Thoracic aorta (tissue), 2 donors: ENCODE results near the gene AHNAK2. TPM values are rescaled to one million over a fixed set of nuclear protein-coding genes. Genes with fewer than 3 reads are reported as not detected.

ENCODE experiments used
- ATAC-seq: fragments of 150-250 bp; one replicate; pipeline ENCODE4 v1.8.0; 2017; ENCODE audit warnings: low read depth; ENCODE audit not compliant: insufficient number of reproducible peaks, low FRiP score
- DNase-seq: peaks from one replicate; pipeline ENCODE4 v3.0.0-alpha.2; 2020; ENCODE audit warnings: low spot score
- H3K27ac ChIP-seq, 2 donors: fragments of 200-600 bp; sonication (generic); 1 replicate in 1 of 2; 2 replicates in 1 of 2; pipeline ENCODE4 v1.5.1; 2016; ENCODE audit warnings: mild to moderate bottlenecking in 2 of 2, moderate library complexity in 2 of 2
- H3K27me3 ChIP-seq: fragments of 200-600 bp; sonication (generic); replicated peaks from 2 replicates; pipeline ENCODE4 v1.6.0; 2016; ENCODE audit warnings: mild to moderate bottlenecking; ENCODE audit not compliant: insufficient read depth
- H3K36me3 ChIP-seq: fragments of 200-600 bp; sonication (generic); one replicate; pipeline ENCODE4 v1.5.1; 2016
- H3K4me1 ChIP-seq, 2 donors: fragments of 200-600 bp; sonication (generic); 1 replicate in 1 of 2; 2 replicates in 1 of 2; pipeline versions ENCODE4 v1.5.1 to v1.6.0; 2016; ENCODE audit warnings: low read depth in 2 of 2, mild to moderate bottlenecking in 1 of 2; ENCODE audit not compliant: control insufficient read depth in 1 of 2
- H3K4me3 ChIP-seq: fragments of 200-600 bp; sonication (generic); 2 replicates; pipeline ENCODE4 v1.5.1; 2016; ENCODE audit warnings: mild to moderate bottlenecking
- H3K9me3 ChIP-seq: fragments of 200-600 bp; sonication (generic); 2 replicates; pipeline ENCODE4 v1.5.1; 2016
- CTCF ChIP-seq: fragments of 200-600 bp; sonication (generic); IDR thresholded peaks from one replicate; pipeline ENCODE4 v1.5.1; 2019; ENCODE audit warnings: antibody characterized with exemption
- total RNA-seq, 2 donors: library from RNA; depleted of rRNA; stranded (reverse); fragments of >200 nt; gene quantifications; one replicate each; pipeline versions ENCODE4 v1.1.0 to v1.2.3, GENCODE V29; 2016

The AHNAK2 gene
- total RNA-seq, 2 donors from 2014 or later, result 22.6 to 47.8 TPM

DNA sequence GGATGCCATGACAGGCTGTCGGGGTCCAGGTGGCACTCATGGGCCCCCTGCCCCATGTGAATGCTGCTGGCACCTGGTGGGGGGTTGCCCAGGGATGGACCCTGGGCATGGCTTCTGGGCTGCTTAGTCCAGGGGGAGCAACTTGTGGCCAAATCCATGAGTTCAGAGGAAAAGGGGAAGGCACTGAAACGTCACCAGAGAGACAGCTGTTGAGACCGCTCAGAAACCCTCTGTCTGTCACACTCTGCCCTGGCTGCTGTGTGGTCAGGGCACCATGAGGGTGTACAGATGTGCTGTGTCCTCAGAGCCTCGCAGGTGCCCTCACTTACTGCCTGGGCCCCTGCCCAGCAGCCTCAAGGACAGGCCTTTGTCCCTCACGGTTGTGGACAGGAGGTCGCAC is 16.8 kb upstream of the AHNAK2 start:
- no peak overlapping the region for H3K27ac ChIP-seq
- ATAC-seq, result no peak
- H3K27me3 ChIP-seq, result no peaks in the 10 kb centered on the region
- no peak for TF ChIP-seq CTCF
- no peaks in the 10 kb centered on the region for H3K9me3 ChIP-seq
- H3K4me1 ChIP-seq, result no peaks in the 10 kb centered on the region
- H3K36me3 ChIP-seq, result peaks cover 7% of the 10 kb centered on the region
- H3K4me3 ChIP-seq, result no peak overlapping the region
- DNase-seq, result no peak

DNA sequence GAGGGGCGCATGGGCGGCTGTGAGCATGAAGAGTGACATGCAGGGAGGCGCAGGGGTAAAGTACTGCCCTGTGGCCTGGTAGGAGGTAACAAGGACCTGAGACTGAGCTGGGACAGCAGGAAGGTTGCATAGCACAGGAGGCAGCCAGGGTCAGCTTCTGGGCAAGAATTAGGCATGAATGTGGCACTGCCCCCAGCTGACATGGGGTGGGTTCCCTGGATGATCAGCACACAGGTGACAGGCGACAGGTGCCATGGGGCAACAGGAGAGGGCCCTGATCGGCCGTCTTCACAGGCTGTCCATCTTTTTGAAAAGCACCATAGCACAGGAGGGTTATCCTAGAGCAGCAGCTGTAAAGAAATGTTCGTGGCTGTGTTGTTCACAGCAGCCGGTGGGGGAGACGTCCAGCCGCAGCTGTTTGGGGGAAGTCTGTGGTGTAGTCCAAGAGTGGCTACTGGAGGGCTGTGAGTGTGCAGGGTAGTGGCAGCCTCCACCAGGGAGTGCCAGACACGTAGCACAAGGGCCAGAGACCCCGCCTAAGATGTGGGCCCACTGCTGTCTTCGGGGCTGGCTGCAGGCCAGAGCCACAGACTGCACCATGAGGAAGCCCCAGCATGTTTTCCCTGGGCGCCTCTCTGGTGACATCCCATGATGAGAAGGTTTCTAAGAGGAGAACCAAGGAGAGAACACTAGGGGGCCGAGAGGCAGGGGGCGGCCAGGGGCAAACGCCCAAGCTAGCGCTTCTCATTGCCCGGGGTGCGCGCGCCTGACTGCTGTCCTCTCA is 15.8 kb upstream of the AHNAK2 start:
- TF ChIP-seq CTCF, result no peak
- Histone ChIP-seq H3K9me3 (no peaks in the 10 kb centered on the region), H3K4me1 (no peaks in the 10 kb centered on the region), H3K27ac (no peak overlapping the region), H3K36me3 (peaks cover 7% of the 10 kb centered on the region), H3K4me3 (no peak overlapping the region), H3K27me3 (no peaks in the 10 kb centered on the region)
- DNase-seq (no peak), ATAC-seq (no peak)

DNA sequence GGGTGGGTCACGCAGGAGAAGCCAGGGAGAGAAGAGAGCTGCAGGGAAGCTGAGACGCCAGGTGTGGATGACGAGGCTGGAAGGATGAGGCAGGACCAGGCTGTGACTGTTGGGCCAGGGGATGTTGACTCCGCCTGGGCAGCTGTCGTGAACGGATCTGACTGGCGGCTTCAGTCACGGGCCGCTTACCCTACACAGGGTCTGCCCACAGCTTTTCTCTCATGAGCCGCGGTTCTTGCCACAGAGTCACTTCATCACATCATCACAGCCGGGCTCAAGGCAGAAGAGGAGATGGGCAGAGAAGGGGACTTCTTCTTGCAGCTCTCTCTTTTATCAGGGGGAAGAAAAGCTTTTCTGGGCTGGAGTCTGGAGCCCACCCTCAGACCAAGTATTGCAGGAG is 15.1 kb upstream of the AHNAK2 start:
- no peak for ATAC-seq
- Histone ChIP-seq H3K36me3 (peaks cover 7% of the 10 kb centered on the region), H3K4me1 (no peaks in the 10 kb centered on the region), H3K4me3 (no peak overlapping the region), H3K9me3 (no peaks in the 10 kb centered on the region), H3K27ac (no peak overlapping the region), H3K27me3 (no peaks in the 10 kb centered on the region)
- no peak for DNase-seq
- no peak for TF ChIP-seq CTCF

GRCh38 chr14:104992501-104992900 is 14.3 kb upstream of the AHNAK2 start:
- Histone ChIP-seq H3K4me3 (no peak overlapping the region), H3K27me3 (no peaks in the 10 kb centered on the region), H3K4me1 (no peaks in the 10 kb centered on the region), H3K27ac (no peak overlapping the region), H3K36me3 (peaks cover 7% of the 10 kb centered on the region), H3K9me3 (no peaks in the 10 kb centered on the region)
- TF ChIP-seq CTCF, result no peak
- DNase-seq (no peak), ATAC-seq (no peak)

GRCh38 chr14:104991896-104992230 is 13.7 kb upstream of the AHNAK2 start:
- no peaks in the 10 kb centered on the region for H3K27me3 ChIP-seq
- no peaks in the 10 kb centered on the region for H3K9me3 ChIP-seq
- no peak for TF ChIP-seq CTCF
- H3K27ac ChIP-seq, result no peak overlapping the region
- H3K36me3 ChIP-seq, result peaks cover 7% of the 10 kb centered on the region
- no peak overlapping the region for H3K4me3 ChIP-seq
- DNase-seq (no peak), ATAC-seq (no peak)
- H3K4me1 ChIP-seq, result peaks cover 0 to 4% of the 10 kb centered on the region in 2 donors
